Measurements from ENCODE around the gene TRPM5.

Gene TRPM5

GRCh38 chr11:2439820-2440219 lies 4.5 kb downstream of the TRPM5 start:
- Histone ChIP-seq H3K4me3 (no peak overlapping the region), H3K4me2 (no peak overlapping the region), H3K27ac (no peak overlapping the region), H3K27me3 (peaks cover 0 to 19% (median under 1%) of the 10 kb centered on the region in 11 experiments; a peak in 10 of 22 replicates), H3K9ac (no peak overlapping the region), H3K9me3 (replicated peaks in 1 of 11) (no peaks in the 10 kb centered on the region), H3K4me1 (peaks cover 0 to 10% (median under 1%) of the 10 kb centered on the region in 10 experiments; a peak in 9 of 20 replicates), H3K36me3 (no peaks in the 10 kb centered on the region), H4K20me1 (peaks cover 0 to 8% (median 0%) of the 10 kb centered on the region in 11 experiments; a peak in 2 of 22 replicates)
- no peak for TF ChIP-seq Cebpa-rat (IDR thresholded peaks at IDR 0.05)

GRCh38 chr11:2437516-2437915 lies 6.8 kb downstream of the TRPM5 start:
- no peak overlapping the region for H3K4me2 ChIP-seq
- peaks cover 0 to 10% (median 0%) of the 10 kb centered on the region in 10 experiments; a peak in 6 of 20 replicates for H3K4me1 ChIP-seq
- H3K27ac ChIP-seq, result no peak overlapping the region
- H3K27me3 ChIP-seq, result no peaks in the 10 kb centered on the region
- H4K20me1 ChIP-seq, result no peaks in the 10 kb centered on the region; a peak in 1 of 22 replicates
- no peaks in the 10 kb centered on the region for H3K36me3 ChIP-seq
- H3K9ac ChIP-seq, result no peak overlapping the region
- no peak for TF ChIP-seq Cebpa-rat (IDR thresholded peaks at IDR 0.05)
- no peak overlapping the region for H3K4me3 ChIP-seq
- no peaks in the 10 kb centered on the region for H3K9me3 ChIP-seq (replicated peaks in 1 of 11)

GRCh38 chr11:2436521-2437031 lies 7.7 kb downstream of the TRPM5 start:
- Histone ChIP-seq H3K27ac (no peak overlapping the region), H3K9me3 (replicated peaks in 1 of 11) (no peaks in the 10 kb centered on the region), H3K4me2 (no peak overlapping the region), H3K27me3 (no peaks in the 10 kb centered on the region), H3K4me1 (peaks cover 0 to 10% (median 7%) of the 10 kb centered on the region in 10 experiments; a peak in 9 of 20 replicates), H4K20me1 (no peaks in the 10 kb centered on the region; a peak in 1 of 22 replicates), H3K9ac (no peak overlapping the region), H3K4me3 (no peak overlapping the region), H3K36me3 (no peaks in the 10 kb centered on the region)
- TF ChIP-seq Cebpa-rat (IDR thresholded peaks at IDR 0.05), result no peak

GRCh38 chr11:2436013-2436520 lies 8.2 kb downstream of the TRPM5 start:
- H3K4me3 ChIP-seq, result no peak overlapping the region
- H3K4me1 ChIP-seq, result peaks cover 0 to 10% (median 7%) of the 10 kb centered on the region in 10 experiments; a peak in 9 of 20 replicates
- H3K27me3 ChIP-seq, result no peaks in the 10 kb centered on the region
- TF ChIP-seq Cebpa-rat (IDR thresholded peaks at IDR 0.05), result no peak
- H3K9me3 ChIP-seq (replicated peaks in 1 of 11), result no peaks in the 10 kb centered on the region
- no peak overlapping the region for H3K27ac ChIP-seq
- no peaks in the 10 kb centered on the region for H3K36me3 ChIP-seq
- no peak overlapping the region for H3K9ac ChIP-seq
- H3K4me2 ChIP-seq, result no peak overlapping the region
- no peaks in the 10 kb centered on the region; a peak in 1 of 22 replicates for H4K20me1 ChIP-seq

- Histone ChIP-seq H3K4me1 (peaks cover 0 to 7% (median 2%) of the 10 kb centered on the region in 10 experiments; a peak in 7 of 20 replicates), H3K27me3 (no peaks in the 10 kb centered on the region), H3K4me3 (no peak overlapping the region), H3K36me3 (no peaks in the 10 kb centered on the region), H3K27ac (no peak overlapping the region), H4K20me1 (no peaks in the 10 kb centered on the region), H3K4me2 (no peak overlapping the region), H3K9ac (no peak overlapping the region), H3K9me3 (replicated peaks in 1 of 11) (peaks cover 0 to under 1% (median 0%) of the 10 kb centered on the region in 11 experiments; a peak in 1 of 22 replicates)
- no peak for TF ChIP-seq Cebpa-rat (IDR thresholded peaks at IDR 0.05)
These were observed 8.9 kb downstream of the TRPM5 start for GRCh38 chr11:2435288-2436012.

GRCh38 chr11:2434506-2435255 lies 9.6 kb downstream of the TRPM5 start:
- Histone ChIP-seq H4K20me1 (no peaks in the 10 kb centered on the region), H3K27me3 (no peaks in the 10 kb centered on the region), H3K4me1 (peaks cover 0 to 7% (median 0%) of the 10 kb centered on the region in 10 experiments; a peak in 4 of 20 replicates), H3K9me3 (replicated peaks in 1 of 11) (peaks cover 0 to 9% (median 0%) of the 10 kb centered on the region in 11 experiments; a peak in 1 of 22 replicates), H3K9ac (no peak overlapping the region), H3K27ac (no peak overlapping the region), H3K4me3 (no peak overlapping the region), H3K4me2 (no peak overlapping the region), H3K36me3 (no peaks in the 10 kb centered on the region)
- TF ChIP-seq Cebpa-rat (IDR thresholded peaks at IDR 0.05), result no peak

GRCh38 chr11:2434008-2434407 lies 10.3 kb downstream of the TRPM5 start:
- H3K27me3 ChIP-seq, result no peaks in the 10 kb centered on the region
- H3K4me2 ChIP-seq, result no peak overlapping the region
- no peak for TF ChIP-seq Cebpa-rat (IDR thresholded peaks at IDR 0.05)
- no peaks in the 10 kb centered on the region for H3K36me3 ChIP-seq
- H3K4me1 ChIP-seq, result peaks cover 0 to 7% (median 0%) of the 10 kb centered on the region in 10 experiments; a peak in 4 of 20 replicates
- no peaks in the 10 kb centered on the region for H4K20me1 ChIP-seq
- no peak overlapping the region for H3K27ac ChIP-seq
- H3K9ac ChIP-seq, result no peak overlapping the region
- peaks cover 0 to 10% (median 0%) of the 10 kb centered on the region in 11 experiments; a peak in 1 of 22 replicates for H3K9me3 ChIP-seq (replicated peaks in 1 of 11)
- no peak overlapping the region for H3K4me3 ChIP-seq

GRCh38 chr11:2433106-2433925 lies 11.0 kb downstream of the TRPM5 start:
- no peak overlapping the region for H3K27ac ChIP-seq
- H3K27me3 ChIP-seq, result no peaks in the 10 kb centered on the region

More at GRCh38 chr11:2433106-2433925, 11.0 kb downstream of the TRPM5 start:
- Histone ChIP-seq H4K20me1 (no peaks in the 10 kb centered on the region), H3K4me1 (peaks cover 0 to 7% (median 0%) of the 10 kb centered on the region in 10 experiments; a peak in 4 of 20 replicates), H3K36me3 (no peaks in the 10 kb centered on the region), H3K4me2 (no peak overlapping the region), H3K9ac (no peak overlapping the region), H3K4me3 (no peak overlapping the region), H3K9me3 (replicated peaks in 1 of 11) (peaks cover 0 to 10% (median 0%) of the 10 kb centered on the region in 11 experiments; a peak in 1 of 22 replicates)
- TF ChIP-seq Cebpa-rat (IDR thresholded peaks at IDR 0.05), result no peak

Data from BLaER1 treated with 17β-estradiol and CSF1 and Interleukin-3, amounts not matched to agents 10 nM and 100 nM (cell line).